Central memory CD8-positive, alpha-beta T cell (primary cell): Measurements from ENCODE around the gene DYNC2H1.

ENCODE experiments used
- ATAC-seq: fragments of 150-1000 bp; cut with Tn5 transposase; replicated peaks from 2 replicates; pipeline ENCODE4 v1.10.0; 2022; ENCODE audit warnings: mild to moderate bottlenecking, moderate FRiP score, moderate number of reproducible peaks; ENCODE audit not compliant: poor library complexity, severe bottlenecking; ENCODE audit errors: extremely low read depth
- DNase-seq, 2 donors: peaks; one replicate each; pipeline ENCODE4 v3.0.0; 2021; ENCODE audit warnings: low spot score in 2 of 2
- H3K27ac Mint-ChIP-seq: one replicate; pipeline ENCODE4 v1.8.0; 2022; ENCODE audit warnings: low read depth, mild to moderate bottlenecking, moderate library complexity, mixed read lengths
- H3K27me3 Mint-ChIP-seq: one replicate; pipeline ENCODE4 v1.8.0; 2022; ENCODE audit warnings: mixed read lengths
- H3K36me3 Mint-ChIP-seq: one replicate; pipeline ENCODE4 v1.8.0; 2022; ENCODE audit warnings: mild to moderate bottlenecking, moderate library complexity, mixed read lengths; ENCODE audit not compliant: insufficient read depth
- H3K4me1 Mint-ChIP-seq: one replicate; pipeline ENCODE4 v1.8.0; 2022; ENCODE audit warnings: mixed read lengths
- H3K4me3 Mint-ChIP-seq: one replicate; pipeline ENCODE4 v1.8.0; 2022; ENCODE audit warnings: mild to moderate bottlenecking, moderate library complexity, mixed read lengths
- H3K9me3 Mint-ChIP-seq: one replicate; pipeline ENCODE4 v1.8.0; 2022; ENCODE audit warnings: mixed read lengths

The DYNC2H1 gene

GRCh38 chr11:103464420-103464819 lies 355.2 kb downstream of the DYNC2H1 start:
- DNase-seq (no peak), ATAC-seq (no peak)
- no peaks in the 10 kb centered on the region for H3K9me3 Mint-ChIP-seq
- H3K27me3 Mint-ChIP-seq = no peaks in the 10 kb centered on the region
- H3K36me3 Mint-ChIP-seq = no peaks in the 10 kb centered on the region
- no peak overlapping the region for H3K27ac Mint-ChIP-seq
- no peak overlapping the region for H3K4me3 Mint-ChIP-seq
- no peaks in the 10 kb centered on the region for H3K4me1 Mint-ChIP-seq

GRCh38 chr11:103465555-103466140 lies 356.4 kb downstream of the DYNC2H1 start:
- DNase-seq (no peak), ATAC-seq (no peak)
- H3K4me3 Mint-ChIP-seq = no peak overlapping the region
- H3K27me3 Mint-ChIP-seq = no peaks in the 10 kb centered on the region
- no peaks in the 10 kb centered on the region for H3K4me1 Mint-ChIP-seq
- H3K9me3 Mint-ChIP-seq = no peaks in the 10 kb centered on the region
- no peak overlapping the region for H3K27ac Mint-ChIP-seq
- H3K36me3 Mint-ChIP-seq = no peaks in the 10 kb centered on the region

- Mint-ChIP-seq H3K9me3 (no peaks in the 10 kb centered on the region), H3K27me3 (no peaks in the 10 kb centered on the region), H3K27ac (no peak overlapping the region), H3K36me3 (no peaks in the 10 kb centered on the region), H3K4me3 (no peak overlapping the region), H3K4me1 (no peaks in the 10 kb centered on the region)
- no peak for ATAC-seq
- DNase-seq = no peak
These were observed 362.3 kb downstream of the DYNC2H1 start for GRCh38 chr11:103471546-103471945.

- no peak for DNase-seq
- no peak for ATAC-seq
- Mint-ChIP-seq H3K4me3 (no peak overlapping the region), H3K36me3 (no peaks in the 10 kb centered on the region), H3K27me3 (no peaks in the 10 kb centered on the region), H3K9me3 (no peaks in the 10 kb centered on the region), H3K27ac (no peak overlapping the region), H3K4me1 (no peaks in the 10 kb centered on the region)
These were observed 367.6 kb downstream of the DYNC2H1 start for GRCh38 chr11:103476874-103477273.

DNA sequence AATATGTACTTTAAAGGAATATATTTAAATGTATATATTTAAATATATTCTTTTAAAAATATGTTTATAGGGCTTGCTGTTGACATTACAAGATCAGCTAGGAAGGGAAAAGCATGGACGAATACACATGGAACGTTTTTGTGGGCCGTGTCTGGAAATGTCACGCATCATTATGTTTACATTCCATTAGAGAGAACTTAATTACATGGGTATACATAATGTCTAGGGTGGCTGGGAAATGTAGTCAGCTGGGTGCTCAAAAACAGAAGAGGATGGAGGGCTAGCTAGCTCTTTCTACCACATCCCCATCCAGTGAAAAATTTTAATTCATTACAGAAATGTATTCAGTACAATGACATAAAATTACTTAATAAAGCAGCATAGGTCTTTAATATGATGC lies 371.2 kb downstream of the DYNC2H1 start:
- no peak overlapping the region for H3K27ac Mint-ChIP-seq
- H3K4me3 Mint-ChIP-seq = no peak overlapping the region
- ATAC-seq (no peak), DNase-seq (no peak)
- H3K4me1 Mint-ChIP-seq = no peaks in the 10 kb centered on the region
- no peaks in the 10 kb centered on the region for H3K36me3 Mint-ChIP-seq
- H3K27me3 Mint-ChIP-seq = no peaks in the 10 kb centered on the region
- no peaks in the 10 kb centered on the region for H3K9me3 Mint-ChIP-seq

DNA sequence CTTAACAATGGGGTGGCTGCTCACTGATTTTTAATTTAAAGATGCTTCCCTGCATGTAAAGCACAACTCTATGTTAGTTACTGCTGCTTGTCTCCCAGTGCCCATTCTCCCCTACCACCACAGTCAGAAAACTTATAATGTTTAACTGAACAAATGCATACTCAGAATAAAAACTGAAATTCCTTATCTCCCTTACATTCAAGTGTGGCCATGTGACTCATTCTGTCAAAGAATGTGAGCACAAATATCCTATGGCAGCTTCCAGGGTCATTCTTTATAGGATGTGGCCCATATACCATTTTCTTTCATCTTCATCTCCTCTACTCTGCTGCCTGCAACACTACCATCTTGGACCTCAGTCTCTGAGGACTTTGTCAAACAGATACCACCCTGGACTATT lies 374.8 kb downstream of the DYNC2H1 start:
- ATAC-seq (no peak), DNase-seq (no peak)
- no peaks in the 10 kb centered on the region for H3K27me3 Mint-ChIP-seq
- no peak overlapping the region for H3K27ac Mint-ChIP-seq
- no peaks in the 10 kb centered on the region for H3K9me3 Mint-ChIP-seq
- H3K4me3 Mint-ChIP-seq = no peak overlapping the region
- no peaks in the 10 kb centered on the region for H3K36me3 Mint-ChIP-seq
- H3K4me1 Mint-ChIP-seq = no peaks in the 10 kb centered on the region

DNA sequence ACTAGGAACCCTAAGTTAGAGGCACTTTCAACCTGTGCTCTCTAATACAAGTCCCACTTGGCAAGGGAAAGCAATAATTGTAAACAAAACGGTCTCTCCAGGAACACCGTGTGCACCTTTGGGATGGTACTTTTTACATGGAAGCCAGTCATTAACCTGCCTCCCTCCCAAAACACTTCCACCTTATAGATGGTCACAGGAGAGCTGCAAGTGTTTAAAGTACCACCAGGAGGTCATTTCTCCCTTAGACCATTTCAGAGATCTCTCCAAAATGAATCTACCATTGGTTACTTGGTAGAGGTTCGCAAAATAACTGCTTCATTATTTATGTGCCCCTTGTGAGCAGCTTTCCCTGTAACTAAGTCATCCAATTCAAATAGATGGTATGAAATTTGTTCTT lies 375.3 kb downstream of the DYNC2H1 start:
- DNase-seq = no peak
- H3K4me3 Mint-ChIP-seq = no peak overlapping the region
- no peak for ATAC-seq
- H3K27me3 Mint-ChIP-seq = no peaks in the 10 kb centered on the region
- no peaks in the 10 kb centered on the region for H3K9me3 Mint-ChIP-seq
- H3K36me3 Mint-ChIP-seq = no peaks in the 10 kb centered on the region
- no peaks in the 10 kb centered on the region for H3K4me1 Mint-ChIP-seq
- H3K27ac Mint-ChIP-seq = no peak overlapping the region

- Mint-ChIP-seq H3K27me3 (no peaks in the 10 kb centered on the region), H3K27ac (no peak overlapping the region), H3K4me1 (no peaks in the 10 kb centered on the region), H3K9me3 (no peaks in the 10 kb centered on the region), H3K4me3 (no peak overlapping the region), H3K36me3 (no peaks in the 10 kb centered on the region)
- no peak for DNase-seq
- no peak for ATAC-seq
These were observed 377.4 kb downstream of the DYNC2H1 start for GRCh38 chr11:103486604-103487003.

- Mint-ChIP-seq H3K4me3 (no peak overlapping the region), H3K27me3 (no peaks in the 10 kb centered on the region), H3K36me3 (no peaks in the 10 kb centered on the region), H3K4me1 (no peaks in the 10 kb centered on the region), H3K9me3 (no peaks in the 10 kb centered on the region), H3K27ac (no peak overlapping the region)
- ATAC-seq = no peak
- no peak for DNase-seq
These were observed 377.9 kb downstream of the DYNC2H1 start for GRCh38 chr11:103487113-103487512.

GRCh38 chr11:103488031-103488461 lies 378.8 kb downstream of the DYNC2H1 start:
- Mint-ChIP-seq H3K4me3 (no peak overlapping the region), H3K9me3 (no peaks in the 10 kb centered on the region), H3K4me1 (no peaks in the 10 kb centered on the region), H3K36me3 (no peaks in the 10 kb centered on the region), H3K27ac (no peak overlapping the region), H3K27me3 (no peaks in the 10 kb centered on the region)
- DNase-seq (no peak), ATAC-seq (no peak)

DNA sequence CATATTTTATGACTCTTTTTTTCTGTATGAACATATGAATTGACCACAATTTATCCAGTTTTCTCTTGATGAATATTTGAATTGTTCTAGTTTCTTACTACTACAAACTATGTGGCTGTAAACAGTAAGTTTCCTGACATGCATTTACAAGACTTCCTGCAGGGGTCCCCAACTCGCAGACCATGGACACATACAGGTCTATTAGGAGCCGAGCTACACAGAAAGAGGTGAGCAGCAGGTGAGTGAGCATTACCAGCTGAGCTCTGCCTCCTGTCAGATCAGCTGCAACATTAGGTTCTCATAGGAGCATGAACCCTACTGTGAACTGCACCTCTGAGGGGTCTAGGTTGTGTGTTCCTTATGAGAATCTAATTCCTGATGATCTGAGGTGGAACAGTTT lies 379.4 kb downstream of the DYNC2H1 start:
- Mint-ChIP-seq H3K36me3 (no peaks in the 10 kb centered on the region), H3K4me3 (no peak overlapping the region), H3K4me1 (no peaks in the 10 kb centered on the region), H3K9me3 (no peaks in the 10 kb centered on the region), H3K27ac (no peak overlapping the region), H3K27me3 (no peaks in the 10 kb centered on the region)
- ATAC-seq (no peak), DNase-seq (no peak)

DNA sequence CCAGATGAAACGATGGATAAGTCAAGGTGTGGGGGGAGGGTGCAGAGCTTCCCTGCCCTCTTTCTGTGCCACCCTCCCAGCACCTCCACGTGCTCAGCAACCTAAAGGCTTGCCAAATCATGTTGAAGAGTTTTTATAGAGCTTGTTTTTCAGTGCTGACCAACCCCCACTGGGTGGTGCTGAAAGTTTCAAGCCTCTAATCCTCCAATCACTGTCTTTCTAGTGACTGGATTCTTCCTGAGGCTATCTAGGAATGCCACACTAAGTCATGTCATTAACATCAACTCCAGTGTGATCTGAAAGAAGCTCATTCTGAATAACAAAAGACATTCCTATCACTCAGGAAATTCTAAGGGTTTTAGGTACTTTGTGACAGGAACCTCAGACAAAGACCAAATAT lies 382.6 kb downstream of the DYNC2H1 start:
- DNase-seq (no peak), ATAC-seq (no peak)
- Mint-ChIP-seq H3K4me3 (no peak overlapping the region), H3K4me1 (no peaks in the 10 kb centered on the region), H3K9me3 (no peaks in the 10 kb centered on the region), H3K27me3 (peaks cover 11% of the 10 kb centered on the region), H3K27ac (no peak overlapping the region), H3K36me3 (no peaks in the 10 kb centered on the region)

DNA sequence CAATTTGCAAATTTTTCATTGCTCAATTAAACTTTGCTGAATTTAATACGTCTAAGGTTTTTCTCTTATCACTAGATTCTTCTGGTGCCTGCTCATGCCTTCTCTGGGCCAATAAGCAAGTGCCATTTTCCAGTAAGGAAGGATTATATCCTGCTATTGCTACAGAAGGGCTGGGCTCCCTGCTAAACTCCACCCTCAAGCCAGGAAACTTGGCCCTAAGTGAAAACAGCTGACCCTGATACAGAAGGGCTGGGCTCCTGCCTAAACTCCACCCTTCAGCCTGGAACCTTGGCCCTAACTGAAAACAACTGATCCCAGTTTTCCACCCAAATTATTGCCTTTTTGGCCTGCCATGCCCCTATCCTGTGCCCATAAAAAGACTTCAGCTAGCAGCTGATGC lies 385.3 kb downstream of the DYNC2H1 start:
- Mint-ChIP-seq H3K27me3 (peaks cover 29% of the 10 kb centered on the region), H3K4me3 (no peak overlapping the region), H3K4me1 (no peaks in the 10 kb centered on the region), H3K27ac (no peak overlapping the region), H3K9me3 (no peaks in the 10 kb centered on the region), H3K36me3 (no peaks in the 10 kb centered on the region)
- ATAC-seq (no peak), DNase-seq (no peak)

GRCh38 chr11:103497268-103497667 lies 388.0 kb downstream of the DYNC2H1 start:
- no peak overlapping the region for H3K27ac Mint-ChIP-seq
- ATAC-seq (no peak), DNase-seq (no peak)
- no peaks in the 10 kb centered on the region for H3K36me3 Mint-ChIP-seq
- H3K9me3 Mint-ChIP-seq = no peaks in the 10 kb centered on the region
- no peaks in the 10 kb centered on the region for H3K4me1 Mint-ChIP-seq
- no peak overlapping the region for H3K4me3 Mint-ChIP-seq
- H3K27me3 Mint-ChIP-seq = peaks cover 30% of the 10 kb centered on the region
